ENCODE measurements around the gene MOB1A.
A peak's percentile ranks its signal among the peaks of the same experiment; 100 is the strongest.
"Not testable (repeated sequence)": the region's sequence is repeated elsewhere in the genome, so short reads cannot be mapped to it uniquely, and the experiment has no call there.

The MOB1A gene

DNA sequence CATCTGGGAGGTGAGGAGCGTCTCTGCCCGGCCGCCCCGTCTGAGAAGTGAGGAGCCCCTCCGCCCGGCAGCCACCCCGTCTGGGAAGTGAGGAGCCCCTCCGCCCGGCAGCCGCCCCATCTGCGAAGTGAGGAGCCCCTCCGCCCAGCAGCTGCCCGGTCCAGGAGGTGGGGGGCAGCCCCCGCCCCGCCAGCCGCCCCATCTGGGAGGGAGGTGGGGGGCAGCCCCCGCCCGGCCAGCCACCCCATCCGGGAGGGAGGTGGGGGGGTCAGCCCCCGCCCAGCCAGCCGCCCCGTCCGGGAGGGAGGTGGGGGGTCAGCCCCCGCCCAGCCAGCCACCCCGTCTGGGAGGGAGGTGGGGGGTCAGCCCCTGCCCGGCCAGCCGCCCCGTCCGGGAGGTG, 54.7 kb downstream of the MOB1A start:
- not testable (repeated sequence) for H3K27ac ChIP-seq (ENCODE audit: low read depth, low read length); H3K27me3 ChIP-seq (ENCODE audit: control insufficient read depth, insufficient read depth, low read length); H3K9ac ChIP-seq (ENCODE audit: low read length); H3K4me3 ChIP-seq (ENCODE audit: low read depth, low read length); H3K4me1 ChIP-seq (ENCODE audit: control insufficient read depth, insufficient read depth, low read length); H3K36me3 ChIP-seq (ENCODE audit: control insufficient read depth, insufficient read depth, low read length)
- H3K9me3 ChIP-seq (ENCODE audit: control insufficient read depth, insufficient read depth, low read depth, low read length): peaks cover 27% of the 10 kb centered on the region

DNA sequence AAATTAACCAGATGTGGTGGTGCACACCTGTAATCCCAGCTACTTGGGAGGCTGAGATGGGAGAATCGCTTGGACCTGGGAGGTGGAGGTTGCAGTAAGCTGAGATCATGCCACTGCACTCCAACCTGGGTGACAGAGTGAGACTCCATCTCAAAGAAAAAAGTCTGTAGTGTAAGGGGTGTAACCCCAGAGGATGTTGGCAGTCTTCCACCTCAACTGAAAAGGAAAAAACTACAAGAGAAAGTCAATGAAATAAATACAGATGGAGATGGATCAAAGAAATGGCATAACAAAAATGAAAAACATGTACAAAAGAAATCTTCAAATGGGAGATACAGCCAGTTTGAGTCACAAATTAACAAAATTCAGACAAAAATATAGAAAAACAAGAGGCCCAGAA, 56.8 kb downstream of the MOB1A start:
- not testable (repeated sequence) for H3K9ac ChIP-seq (ENCODE audit: low read length); H3K4me1 ChIP-seq (ENCODE audit: control insufficient read depth, insufficient read depth, low read length); H3K27ac ChIP-seq (ENCODE audit: low read depth, low read length); H3K36me3 ChIP-seq (ENCODE audit: control insufficient read depth, insufficient read depth, low read length); H3K4me3 ChIP-seq (ENCODE audit: low read depth, low read length); H3K27me3 ChIP-seq (ENCODE audit: control insufficient read depth, insufficient read depth, low read length)
- peaks cover 27% of the 10 kb centered on the region for H3K9me3 ChIP-seq (ENCODE audit: control insufficient read depth, insufficient read depth, low read depth, low read length)

DNA sequence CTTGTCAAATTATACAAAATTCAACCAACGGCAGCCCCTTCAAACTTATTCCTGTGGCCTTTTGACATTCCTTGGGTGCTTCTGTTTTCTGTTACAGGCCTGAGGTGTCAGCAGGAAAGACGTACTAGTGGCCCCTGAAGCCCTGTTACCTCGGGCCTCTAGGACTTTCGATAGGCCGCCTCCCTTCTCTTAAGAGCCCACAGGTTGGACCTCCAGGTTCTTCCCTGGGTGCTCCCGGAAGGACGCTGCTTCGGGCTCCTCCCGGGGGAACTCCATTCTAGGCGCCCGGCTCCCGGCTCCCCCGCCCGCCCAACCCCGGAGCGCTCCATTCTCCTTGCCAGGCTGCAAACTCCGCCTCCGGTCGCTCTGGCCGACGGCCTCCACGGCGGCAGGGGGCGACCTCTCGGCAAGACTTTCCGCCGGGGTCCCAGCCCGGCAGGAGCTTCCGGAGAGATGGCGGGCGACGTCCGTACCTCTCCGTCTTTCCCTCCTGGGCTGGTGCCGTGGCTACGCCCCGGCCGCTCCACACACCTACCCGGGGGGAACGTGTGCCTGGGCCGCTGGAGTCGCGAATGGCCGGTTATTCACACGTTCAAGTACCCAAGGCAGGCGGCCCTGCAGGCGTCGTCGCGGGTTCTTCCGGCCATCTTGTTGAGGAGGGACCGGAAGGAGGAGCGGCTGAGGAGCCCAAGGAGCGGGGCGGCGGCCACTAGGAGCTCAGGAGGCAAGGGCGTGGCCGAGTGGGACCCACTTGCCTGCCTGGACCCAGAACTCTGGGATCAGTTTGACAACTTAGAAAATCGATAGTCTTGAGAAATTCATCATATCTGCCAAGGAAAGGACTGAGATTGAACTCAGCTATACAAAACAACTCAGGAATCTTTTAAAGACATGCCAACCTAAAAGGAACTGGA, 58.5 kb downstream of the MOB1A start:
- Histone ChIP-seq H3K9me3 (ENCODE audit: control insufficient read depth, insufficient read depth, low read depth, low read length) (peaks cover 27% of the 10 kb centered on the region), H3K4me3 (ENCODE audit: low read depth, low read length) (peak overlapping the region; percentile 82), H3K27me3 (ENCODE audit: control insufficient read depth, insufficient read depth, low read length) (peaks cover 4% of the 10 kb centered on the region; the same call in 1 of the 2 replicates), H3K36me3 (ENCODE audit: control insufficient read depth, insufficient read depth, low read length) (no peaks in the 10 kb centered on the region), H3K4me1 (ENCODE audit: control insufficient read depth, insufficient read depth, low read length) (no peaks in the 10 kb centered on the region), H3K27ac (ENCODE audit: low read depth, low read length) (peak overlapping the region; percentile 97), H3K9ac (ENCODE audit: low read length) (peak overlapping the region; percentile 96)

DNA sequence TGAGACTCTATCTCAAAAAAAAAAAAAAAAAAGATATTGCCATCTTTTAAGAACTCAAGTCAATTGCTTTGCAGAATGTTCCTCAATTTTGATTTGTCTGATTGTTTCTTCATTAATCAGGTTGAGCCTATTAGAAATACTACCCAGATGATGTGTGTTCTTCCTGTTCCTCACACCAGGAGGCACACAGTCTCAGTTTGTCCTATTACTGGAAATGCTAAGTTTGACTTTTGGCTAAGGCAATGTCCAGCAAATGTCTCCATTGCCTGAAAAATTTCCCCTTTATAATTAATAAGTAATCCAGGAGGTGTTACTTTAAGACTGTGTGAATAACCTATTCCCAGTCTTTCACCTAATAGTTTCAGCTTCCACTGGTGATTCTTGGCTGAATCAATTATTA, 59.3 kb downstream of the MOB1A start:
- Histone ChIP-seq H3K27ac (ENCODE audit: low read depth, low read length) (no peak overlapping the region), H3K9me3 (ENCODE audit: control insufficient read depth, insufficient read depth, low read depth, low read length) (peaks cover 27% of the 10 kb centered on the region), H3K27me3 (ENCODE audit: control insufficient read depth, insufficient read depth, low read length) (peaks cover 4% of the 10 kb centered on the region; the same call in 1 of the 2 replicates), H3K36me3 (ENCODE audit: control insufficient read depth, insufficient read depth, low read length) (no peaks in the 10 kb centered on the region), H3K4me1 (ENCODE audit: control insufficient read depth, insufficient read depth, low read length) (no peaks in the 10 kb centered on the region), H3K4me3 (ENCODE audit: low read depth, low read length) (peak overlapping the region; percentile 82), H3K9ac (ENCODE audit: low read length) (no peak overlapping the region)

DNA sequence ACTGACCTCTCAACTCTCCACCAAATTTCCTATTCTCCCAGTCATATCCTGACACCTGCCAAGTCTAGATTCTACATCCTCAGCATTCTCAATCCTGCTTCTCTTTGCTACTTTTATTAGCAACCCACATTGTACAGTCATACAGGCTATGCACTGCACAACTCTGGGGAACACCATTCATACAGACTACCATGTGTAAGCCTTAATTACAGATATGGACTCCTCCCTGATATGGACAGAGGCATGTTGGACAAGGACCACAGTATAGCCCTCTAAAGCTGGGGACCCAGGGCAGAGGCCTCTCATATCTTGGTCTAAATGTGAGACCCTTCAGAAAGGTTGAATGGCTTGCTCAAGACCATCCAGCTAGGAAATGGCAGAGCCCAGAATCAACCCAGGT, 67.3 kb downstream of the MOB1A start:
- peaks cover 19% of the 10 kb centered on the region for H3K4me1 ChIP-seq (ENCODE audit: control insufficient read depth, insufficient read depth, low read length)

DNA sequence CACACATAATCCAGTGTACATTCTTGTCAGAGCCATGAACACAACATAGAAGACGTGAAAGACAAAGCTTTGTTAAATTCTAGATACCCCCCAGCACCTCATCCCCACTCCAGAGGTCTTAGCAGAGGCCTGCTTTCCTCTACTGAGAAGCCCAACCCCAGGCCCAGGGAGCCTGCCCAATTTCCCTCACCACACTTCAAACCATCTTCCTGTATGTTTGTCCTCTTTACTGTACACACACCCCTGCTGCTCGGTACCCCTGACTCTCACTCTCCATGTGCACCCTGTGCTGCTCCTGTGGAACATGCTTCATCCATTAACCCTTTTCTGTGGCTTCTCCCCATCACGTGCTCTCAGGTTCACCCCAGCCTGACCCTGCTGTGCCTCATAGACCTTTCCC, 68.1 kb downstream of the MOB1A start:
- no peaks in the 10 kb centered on the region for H3K36me3 ChIP-seq (ENCODE audit: control insufficient read depth, insufficient read depth, low read length)
- H3K4me3 ChIP-seq (ENCODE audit: low read depth, low read length): no peak overlapping the region
- no peaks in the 10 kb centered on the region for H3K9me3 ChIP-seq (ENCODE audit: control insufficient read depth, insufficient read depth, low read depth, low read length)
- H3K27ac ChIP-seq (ENCODE audit: low read depth, low read length): no peak overlapping the region
- H3K9ac ChIP-seq (ENCODE audit: low read length): no peak overlapping the region
- H3K4me1 ChIP-seq (ENCODE audit: control insufficient read depth, insufficient read depth, low read length): peaks cover 20% of the 10 kb centered on the region
- no peaks in the 10 kb centered on the region for H3K27me3 ChIP-seq (ENCODE audit: control insufficient read depth, insufficient read depth, low read length)

More for the DNA sequence above, 67.3 kb downstream of the MOB1A start:
- no peak overlapping the region for H3K27ac ChIP-seq (ENCODE audit: low read depth, low read length)
- H3K9ac ChIP-seq (ENCODE audit: low read length): no peak overlapping the region
- no peaks in the 10 kb centered on the region for H3K36me3 ChIP-seq (ENCODE audit: control insufficient read depth, insufficient read depth, low read length)
- no peaks in the 10 kb centered on the region for H3K27me3 ChIP-seq (ENCODE audit: control insufficient read depth, insufficient read depth, low read length)
- no peaks in the 10 kb centered on the region for H3K9me3 ChIP-seq (ENCODE audit: control insufficient read depth, insufficient read depth, low read depth, low read length)
- H3K4me3 ChIP-seq (ENCODE audit: low read depth, low read length): no peak overlapping the region

DNA sequence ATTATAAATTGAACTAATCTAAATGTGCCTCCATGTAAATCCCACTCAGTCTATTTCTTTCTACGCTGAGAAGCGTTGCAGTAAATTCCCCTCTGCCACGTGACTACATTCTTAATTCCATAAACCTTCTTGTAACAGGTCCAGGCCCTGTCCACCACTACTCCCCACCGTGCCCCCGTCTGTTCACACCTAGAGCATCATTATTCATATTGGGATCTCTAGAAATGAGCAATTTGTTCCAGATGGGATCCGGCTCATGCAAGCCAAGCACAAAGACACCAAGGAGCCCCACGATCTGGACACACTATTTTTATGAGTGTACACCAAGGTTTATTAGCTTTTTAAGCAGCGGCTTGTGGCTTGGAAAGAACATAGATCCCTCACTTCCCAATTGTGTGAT, 69.1 kb downstream of the MOB1A start:
- H3K9me3 ChIP-seq (ENCODE audit: control insufficient read depth, insufficient read depth, low read depth, low read length): no peaks in the 10 kb centered on the region
- no peaks in the 10 kb centered on the region for H3K36me3 ChIP-seq (ENCODE audit: control insufficient read depth, insufficient read depth, low read length)
- H3K27ac ChIP-seq (ENCODE audit: low read depth, low read length): no peak overlapping the region
- H3K4me1 ChIP-seq (ENCODE audit: control insufficient read depth, insufficient read depth, low read length): peaks cover 20% of the 10 kb centered on the region
- H3K4me3 ChIP-seq (ENCODE audit: low read depth, low read length): no peak overlapping the region
- no peaks in the 10 kb centered on the region for H3K27me3 ChIP-seq (ENCODE audit: control insufficient read depth, insufficient read depth, low read length)
- H3K9ac ChIP-seq (ENCODE audit: low read length): no peak overlapping the region

DNA sequence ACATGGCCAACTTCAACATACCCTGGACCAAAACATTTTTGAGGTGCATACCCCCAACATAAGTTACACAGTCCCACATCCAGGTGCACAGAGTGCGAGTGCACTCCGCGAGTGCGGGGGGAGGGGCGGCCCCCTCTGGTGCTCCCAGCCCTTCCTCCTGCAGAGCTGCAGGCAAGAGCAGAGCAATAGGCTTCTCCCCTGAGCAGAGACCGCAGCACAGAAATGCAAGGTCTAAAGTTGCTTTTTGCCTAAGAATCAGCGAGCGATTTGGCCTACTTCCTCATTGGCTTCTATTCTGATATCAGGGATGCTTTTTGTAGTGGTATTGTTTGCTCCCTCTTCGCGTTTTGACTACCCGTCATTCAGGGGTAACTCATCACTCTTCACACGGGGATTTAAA, 71.6 kb downstream of the MOB1A start:
- Histone ChIP-seq H3K9ac (ENCODE audit: low read length) (no peak overlapping the region), H3K4me1 (ENCODE audit: control insufficient read depth, insufficient read depth, low read length) (peaks cover 20% of the 10 kb centered on the region), H3K4me3 (ENCODE audit: low read depth, low read length) (peak overlapping the region; percentile 10; the same call in 1 of the 2 replicates), H3K27ac (ENCODE audit: low read depth, low read length) (no peak overlapping the region), H3K9me3 (ENCODE audit: control insufficient read depth, insufficient read depth, low read depth, low read length) (no peaks in the 10 kb centered on the region), H3K36me3 (ENCODE audit: control insufficient read depth, insufficient read depth, low read length) (peaks cover 3% of the 10 kb centered on the region; the same call in 1 of the 2 replicates), H3K27me3 (ENCODE audit: control insufficient read depth, insufficient read depth, low read length) (no peaks in the 10 kb centered on the region)

DNA sequence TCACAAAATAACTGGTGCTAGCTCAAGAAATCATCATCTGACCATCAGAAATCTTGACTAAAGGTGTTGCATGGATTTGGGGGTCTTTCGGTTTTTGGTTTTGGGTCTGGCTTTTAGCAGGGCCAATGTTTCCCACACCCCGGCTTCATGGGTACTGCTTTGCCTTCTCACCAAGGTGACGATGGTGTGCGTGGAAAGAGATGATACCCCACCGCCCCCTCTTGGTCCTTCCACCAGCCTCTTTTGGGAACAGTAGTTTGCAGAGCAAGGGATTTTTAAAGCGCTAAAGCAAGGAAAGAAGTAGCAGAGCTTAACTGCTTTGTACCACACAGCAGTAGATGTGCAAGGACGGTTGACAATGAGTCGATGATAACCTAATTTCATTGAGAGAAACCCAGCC, 73.3 kb downstream of the MOB1A start:
- Histone ChIP-seq H3K9me3 (ENCODE audit: control insufficient read depth, insufficient read depth, low read depth, low read length) (no peaks in the 10 kb centered on the region), H3K27me3 (ENCODE audit: control insufficient read depth, insufficient read depth, low read length) (no peaks in the 10 kb centered on the region)

DNA sequence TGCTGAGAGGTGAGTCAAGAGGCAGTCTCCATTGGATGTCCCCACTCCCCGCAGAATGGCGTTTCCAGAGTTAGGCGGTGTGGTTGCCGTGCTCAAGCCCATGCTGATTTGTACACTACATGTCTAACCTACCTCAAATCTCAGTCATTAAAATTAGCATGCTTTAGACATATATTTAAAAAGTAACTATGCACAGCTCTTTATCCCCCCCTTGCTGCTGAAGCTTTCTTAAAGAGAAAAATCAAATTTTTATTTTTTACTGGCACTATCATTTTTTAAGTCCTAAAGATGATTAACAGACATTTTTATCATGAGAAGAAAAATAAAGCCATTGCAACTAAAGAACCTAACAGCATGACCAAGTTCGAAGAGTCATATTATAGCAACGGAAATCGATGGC, 73.8 kb downstream of the MOB1A start:
- peaks cover 20% of the 10 kb centered on the region for H3K4me1 ChIP-seq (ENCODE audit: control insufficient read depth, insufficient read depth, low read length)
- peaks cover 25% of the 10 kb centered on the region for H3K36me3 ChIP-seq (ENCODE audit: control insufficient read depth, insufficient read depth, low read length)

More for the DNA sequence above, 73.3 kb downstream of the MOB1A start:
- Histone ChIP-seq H3K9ac (ENCODE audit: low read length) (no peak overlapping the region), H3K4me3 (ENCODE audit: low read depth, low read length) (no peak overlapping the region), H3K36me3 (ENCODE audit: control insufficient read depth, insufficient read depth, low read length) (peaks cover 19% of the 10 kb centered on the region), H3K4me1 (ENCODE audit: control insufficient read depth, insufficient read depth, low read length) (peaks cover 20% of the 10 kb centered on the region), H3K27ac (ENCODE audit: low read depth, low read length) (no peak overlapping the region)

DNA sequence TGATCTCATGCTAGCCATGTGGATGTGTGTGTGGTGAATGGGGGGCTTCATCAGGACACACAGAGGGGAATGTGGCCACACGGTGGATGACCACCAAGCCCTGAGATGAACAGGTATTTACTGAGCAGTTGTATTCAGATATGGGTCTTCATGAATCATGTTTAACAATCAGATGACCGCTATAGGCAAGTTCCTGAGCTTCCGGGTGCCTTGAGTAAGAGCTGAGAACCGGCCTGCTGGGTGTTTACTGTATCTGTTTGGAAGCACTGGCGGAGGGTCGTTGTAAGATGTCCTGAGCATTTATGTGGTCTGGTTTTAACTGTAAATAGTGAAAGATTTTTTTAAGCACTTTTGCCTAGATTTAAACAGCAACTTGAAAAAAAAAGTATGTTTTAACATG, 74.9 kb downstream of the MOB1A start:
- H3K27ac ChIP-seq (ENCODE audit: low read depth, low read length): no peak overlapping the region
- peaks cover 36% of the 10 kb centered on the region for H3K36me3 ChIP-seq (ENCODE audit: control insufficient read depth, insufficient read depth, low read length)
- H3K27me3 ChIP-seq (ENCODE audit: control insufficient read depth, insufficient read depth, low read length): no peaks in the 10 kb centered on the region
- H3K9ac ChIP-seq (ENCODE audit: low read length): no peak overlapping the region
- H3K9me3 ChIP-seq (ENCODE audit: control insufficient read depth, insufficient read depth, low read depth, low read length): no peaks in the 10 kb centered on the region
- no peak overlapping the region for H3K4me3 ChIP-seq (ENCODE audit: low read depth, low read length)
- H3K4me1 ChIP-seq (ENCODE audit: control insufficient read depth, insufficient read depth, low read length): peaks cover 20% of the 10 kb centered on the region

More for the DNA sequence above, 73.8 kb downstream of the MOB1A start:
- Histone ChIP-seq H3K9me3 (ENCODE audit: control insufficient read depth, insufficient read depth, low read depth, low read length) (no peaks in the 10 kb centered on the region), H3K27ac (ENCODE audit: low read depth, low read length) (no peak overlapping the region), H3K9ac (ENCODE audit: low read length) (no peak overlapping the region), H3K27me3 (ENCODE audit: control insufficient read depth, insufficient read depth, low read length) (no peaks in the 10 kb centered on the region), H3K4me3 (ENCODE audit: low read depth, low read length) (no peak overlapping the region)

Data from HUES6 (cell line).